IPS DF 19.7 (cell line): ENCODE results near the gene RPS18.
"Not testable (repeated sequence)": the region's sequence is repeated elsewhere in the genome, so short reads cannot be mapped to it uniquely, and the experiment has no call there.

Experiments used
- DNase-seq: peaks from one replicate; pipeline ENCODE4 v3.0.0-alpha.2; 2013; ENCODE audit warnings: low read depth, low spot score

RPS18 gene

DNA sequence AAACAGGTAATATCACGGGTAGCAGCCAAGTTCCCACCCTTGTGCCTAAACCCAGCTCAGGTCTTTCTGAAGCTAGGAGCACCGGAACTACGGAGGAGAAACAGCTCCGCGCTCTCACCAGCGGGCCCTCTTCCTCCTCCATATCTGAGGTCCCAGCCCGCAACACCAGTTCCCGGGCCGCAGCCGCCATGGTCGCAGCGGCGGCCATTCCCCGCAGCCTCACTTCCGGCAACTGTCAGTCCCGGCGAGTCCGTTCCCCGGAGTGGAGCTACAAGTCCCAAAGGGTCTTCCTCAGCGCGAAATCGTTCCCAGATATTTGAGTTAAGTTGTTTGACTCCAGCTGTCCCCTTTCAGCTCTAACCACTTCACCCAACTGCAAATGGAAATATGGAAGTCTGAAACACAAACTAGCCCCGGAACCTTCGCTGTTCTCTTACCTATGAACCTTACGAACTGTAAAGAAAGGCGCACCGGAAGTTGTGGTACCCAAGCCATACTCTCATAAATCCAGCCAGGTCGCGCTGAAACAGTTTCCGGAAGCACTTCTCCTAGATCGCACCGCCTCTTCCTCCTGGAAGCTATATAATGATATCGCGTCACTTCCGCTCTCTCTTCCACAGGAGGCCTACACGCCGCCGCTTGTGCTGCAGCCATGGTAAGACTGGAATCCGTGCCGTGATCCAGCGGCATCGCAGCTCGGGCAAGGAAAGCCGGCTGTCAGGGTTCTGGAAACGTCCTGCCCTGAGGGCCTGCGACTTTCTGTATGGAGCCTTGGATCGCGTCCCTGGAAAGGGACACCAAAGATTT lies at the start of gene RPS18, which contains the start of gene VPS52:
Gene RPS18, plus strand, starts transcription at position 608 of the 807 bp plus-strand sequence. Its CDS starts 45 bp downstream, at position 653.
Gene VPS52, minus strand, starts transcription at position 409 of the 807 bp plus-strand sequence. Its CDS starts 201 bp downstream, at position 208.
- DNase-seq, result peak; percentile 99

DNA sequence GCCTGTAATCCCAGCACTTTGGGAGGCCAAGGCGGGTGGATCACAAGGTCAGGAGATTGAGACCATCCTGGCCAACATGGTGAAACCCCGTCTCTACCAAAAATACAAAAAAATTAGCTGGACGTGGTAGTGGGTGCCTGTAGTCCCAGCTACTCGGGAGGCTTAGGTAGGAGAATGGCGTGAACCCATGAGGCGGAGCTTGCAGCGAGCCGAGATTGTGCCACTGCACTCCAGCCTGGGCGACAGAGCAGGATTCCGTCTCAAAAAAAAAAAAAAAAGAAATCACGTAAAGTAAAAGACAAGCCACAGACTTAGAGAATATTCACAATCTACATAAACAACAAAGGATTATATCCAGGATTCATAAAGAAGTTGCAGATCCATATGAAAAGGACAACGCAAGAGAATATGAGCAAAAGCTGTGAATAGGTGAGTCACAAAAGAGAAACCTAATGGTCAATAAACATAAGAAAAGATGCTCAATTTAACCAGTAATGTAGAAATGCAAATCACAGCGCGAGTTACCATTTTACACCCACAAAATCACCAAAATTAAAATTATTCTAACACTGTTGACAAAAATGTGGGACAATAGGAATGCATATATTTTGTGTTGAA lies 45.3 kb upstream of the RPS18 start:
- DNase-seq, result not testable (repeated sequence)

DNA sequence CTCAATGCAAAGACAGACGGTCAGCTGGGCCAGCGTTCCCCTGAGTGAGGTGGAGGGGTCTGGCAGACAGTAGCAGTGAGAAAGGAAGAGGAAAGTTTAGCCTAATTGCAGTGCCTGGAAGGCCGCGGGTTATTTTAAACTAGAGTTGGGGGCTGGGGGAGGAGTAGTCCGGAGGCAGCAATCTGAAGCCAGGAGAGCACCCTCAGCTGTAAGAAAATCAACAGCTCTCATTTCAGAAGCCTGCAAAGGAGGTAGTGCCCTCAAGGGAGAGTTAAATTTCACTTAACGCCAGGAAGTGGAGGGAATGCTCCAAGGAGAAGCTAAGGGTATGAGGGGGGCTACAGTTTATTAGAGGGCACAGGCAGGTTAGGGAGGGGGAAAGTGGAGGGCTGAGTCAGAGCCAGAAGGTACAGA lies 36.6 kb upstream of the RPS18 start:
- no peak for DNase-seq

DNA sequence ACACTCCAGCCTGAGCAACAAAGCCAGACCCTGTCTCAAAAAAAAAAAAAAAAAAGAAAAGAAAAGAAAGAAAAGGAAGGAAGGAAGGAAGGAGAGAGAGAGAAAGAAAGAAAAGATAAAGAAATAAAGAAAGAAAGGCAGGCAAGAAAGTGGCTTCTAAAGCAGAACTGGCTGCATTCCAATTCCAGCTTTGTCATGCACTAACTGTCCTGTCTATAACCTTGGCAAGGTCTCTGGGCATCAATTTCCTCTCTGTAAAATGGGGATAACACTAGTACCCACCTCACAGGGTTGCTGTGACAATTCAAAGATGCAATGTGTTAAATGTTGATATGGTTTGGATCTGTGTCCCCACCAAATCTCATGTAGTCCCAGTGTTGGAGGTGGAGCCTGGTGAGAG lies 35.5 kb upstream of the RPS18 start:
- no peak for DNase-seq

DNA sequence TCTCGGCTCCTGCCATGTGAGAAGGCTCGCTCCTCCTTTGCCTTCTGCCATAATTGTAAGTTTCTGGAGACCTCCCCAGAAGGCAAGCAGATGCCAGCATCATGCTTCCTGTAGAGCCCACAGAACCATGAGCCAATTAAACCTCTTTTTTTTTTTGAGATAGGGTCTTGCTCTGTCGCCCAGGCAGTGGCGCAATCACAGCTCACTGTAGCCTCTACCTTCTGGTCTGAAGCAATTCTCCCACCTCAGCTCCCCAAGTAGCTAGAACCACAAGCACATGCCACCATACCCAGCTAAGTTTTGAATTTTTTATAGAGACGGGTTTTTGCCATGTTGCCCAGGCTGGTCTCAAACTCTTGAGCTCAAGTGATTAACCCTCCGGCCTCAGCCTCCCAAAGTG lies 35.0 kb upstream of the RPS18 start:
- no peak for DNase-seq

DNA sequence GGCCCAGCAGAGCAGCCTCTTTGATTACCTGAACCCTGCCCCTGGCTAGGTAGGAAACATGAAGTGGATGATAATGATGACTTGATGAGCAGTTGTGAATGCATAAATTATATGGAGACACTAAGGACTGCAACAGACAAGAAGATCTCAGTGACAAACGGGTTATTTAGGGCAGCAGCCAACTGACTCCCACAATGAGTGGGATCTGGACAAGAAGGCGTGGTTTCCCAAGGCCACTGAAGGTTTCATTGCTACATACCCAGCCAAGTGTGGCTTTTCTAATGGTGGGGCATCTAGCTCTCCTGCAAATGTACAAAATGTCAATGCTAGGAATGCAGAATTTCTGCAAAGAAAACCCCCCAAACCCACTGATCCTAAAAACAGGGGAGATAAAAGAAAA lies 34.1 kb upstream of the RPS18 start:
- no peak for DNase-seq

DNA sequence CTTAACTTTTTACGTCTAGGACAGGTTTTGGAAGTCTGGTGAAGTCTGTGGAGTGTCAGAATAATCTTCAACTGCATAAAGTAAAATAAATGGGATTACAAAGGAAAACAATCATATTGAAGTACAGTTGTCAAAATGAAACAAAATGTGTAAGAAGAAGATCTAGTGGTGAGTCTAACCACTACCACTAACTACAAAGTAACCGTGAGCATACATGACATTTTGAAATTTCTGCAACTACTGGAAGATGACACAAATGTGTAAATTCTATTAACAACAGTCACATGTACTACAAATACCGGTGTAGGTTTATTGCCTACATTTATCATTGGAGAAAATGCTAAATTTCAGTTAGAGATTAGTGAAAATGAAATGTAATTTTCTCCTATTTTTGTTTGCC lies 29.9 kb upstream of the RPS18 start:
- DNase-seq, result no peak

DNA sequence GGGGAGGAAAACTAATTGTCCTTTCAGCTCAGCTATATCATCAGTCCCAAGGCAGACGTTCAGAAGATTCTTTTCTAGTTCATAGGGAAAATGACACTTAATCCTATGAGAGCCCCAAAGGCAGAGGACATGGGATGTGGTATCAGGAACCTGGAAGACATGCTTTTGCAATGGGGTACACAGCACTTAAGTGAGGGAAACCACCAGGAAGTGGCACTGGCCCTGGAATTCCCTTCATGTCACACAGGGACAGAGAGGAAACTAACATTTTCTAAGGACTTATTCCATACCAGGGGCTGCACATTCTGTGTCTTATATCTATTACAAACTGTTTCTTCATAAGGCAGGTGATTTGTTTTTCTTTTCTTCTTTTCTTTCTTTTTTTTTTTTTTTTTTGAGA lies 28.4 kb upstream of the RPS18 start:
- no peak for DNase-seq

DNA sequence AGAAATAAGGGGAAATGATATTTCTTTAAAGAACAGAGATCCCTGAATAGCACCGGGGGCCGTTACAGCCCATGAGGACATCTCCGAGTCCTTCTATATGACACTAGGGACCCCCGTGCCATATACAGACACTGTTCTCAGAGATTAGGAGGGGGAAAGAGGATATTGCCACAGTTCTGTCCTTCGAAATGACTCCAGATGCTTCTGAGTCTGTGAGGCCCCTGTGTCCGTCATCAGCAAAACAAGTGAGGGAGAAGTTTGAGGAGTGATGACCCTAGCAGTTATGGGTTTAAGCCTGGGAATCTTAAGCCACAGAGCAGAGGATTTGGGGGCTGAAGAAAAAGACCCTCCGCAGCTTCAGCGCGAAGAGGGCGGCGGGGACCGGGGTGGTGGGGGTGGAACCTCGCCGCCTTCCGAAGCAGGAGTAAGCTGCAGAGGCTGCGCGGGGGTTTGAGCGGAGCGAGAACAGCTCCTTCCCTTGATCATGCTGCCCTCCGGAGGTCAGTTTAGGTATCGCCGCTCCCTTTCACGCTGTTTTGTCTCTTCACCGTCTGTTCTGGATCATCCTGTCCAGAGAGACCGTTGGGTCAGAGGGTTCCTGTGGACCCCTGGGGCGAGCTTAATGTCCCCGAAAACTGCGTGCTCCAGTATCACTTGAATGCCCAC lies 23.8 kb upstream of the RPS18 start:
- DNase-seq, result peak; percentile 60

DNA sequence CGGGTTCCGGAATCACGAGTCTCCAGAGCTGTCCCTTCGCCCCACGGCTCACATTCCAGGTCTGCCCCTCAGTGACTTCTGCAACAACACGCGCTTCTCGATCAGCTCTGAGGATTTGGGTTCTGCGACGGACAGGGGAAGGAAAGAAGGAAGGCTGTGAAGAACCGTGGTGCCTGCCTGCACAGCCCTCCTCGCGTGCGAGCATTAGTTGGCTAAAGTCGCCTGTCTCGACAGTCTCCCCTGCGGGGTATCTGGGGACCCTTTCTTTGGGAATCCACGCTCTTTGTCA lies 23.3 kb upstream of the RPS18 start:
- DNase-seq, result no peak

DNA sequence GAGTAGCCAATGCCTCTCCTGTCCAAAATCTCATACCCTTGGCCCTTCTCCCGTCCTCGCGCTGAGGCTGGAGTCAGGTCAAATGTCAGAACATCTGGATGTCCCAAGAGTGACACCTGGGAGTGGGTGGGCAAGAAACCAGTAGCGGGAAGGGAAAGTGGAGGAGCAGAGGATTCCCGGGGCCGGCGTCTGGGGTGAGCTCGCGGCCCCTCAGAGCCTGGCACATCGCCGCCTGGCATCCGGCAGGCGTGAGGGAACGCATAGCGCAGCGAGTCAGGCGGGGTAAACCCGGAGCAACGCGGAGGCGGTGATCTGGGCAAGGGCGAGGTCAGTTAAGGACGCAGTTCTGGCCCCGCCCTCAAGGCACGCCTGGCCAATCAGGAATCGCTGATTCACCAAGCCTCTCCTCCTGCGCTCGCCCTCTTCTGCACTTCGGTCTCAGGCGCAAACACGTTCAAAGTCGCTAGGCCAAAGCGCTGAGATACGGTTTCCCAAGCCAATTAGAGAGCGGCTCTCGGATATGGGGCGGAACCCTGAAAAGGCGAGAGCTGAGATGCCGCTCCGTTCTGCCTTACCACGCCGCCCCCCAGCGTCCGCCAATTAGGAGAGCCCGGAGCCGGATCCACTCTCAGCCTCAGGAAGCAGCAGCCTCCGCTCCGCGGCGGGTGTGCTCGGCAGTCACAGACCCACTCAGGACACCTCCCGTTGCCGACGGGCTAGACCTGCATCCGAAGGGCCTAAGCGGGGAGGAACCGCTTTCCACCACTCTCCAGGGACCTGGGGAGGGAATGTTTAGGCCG lies 22.7 kb upstream of the RPS18 start:
- DNase-seq, result peak; percentile 97

DNA sequence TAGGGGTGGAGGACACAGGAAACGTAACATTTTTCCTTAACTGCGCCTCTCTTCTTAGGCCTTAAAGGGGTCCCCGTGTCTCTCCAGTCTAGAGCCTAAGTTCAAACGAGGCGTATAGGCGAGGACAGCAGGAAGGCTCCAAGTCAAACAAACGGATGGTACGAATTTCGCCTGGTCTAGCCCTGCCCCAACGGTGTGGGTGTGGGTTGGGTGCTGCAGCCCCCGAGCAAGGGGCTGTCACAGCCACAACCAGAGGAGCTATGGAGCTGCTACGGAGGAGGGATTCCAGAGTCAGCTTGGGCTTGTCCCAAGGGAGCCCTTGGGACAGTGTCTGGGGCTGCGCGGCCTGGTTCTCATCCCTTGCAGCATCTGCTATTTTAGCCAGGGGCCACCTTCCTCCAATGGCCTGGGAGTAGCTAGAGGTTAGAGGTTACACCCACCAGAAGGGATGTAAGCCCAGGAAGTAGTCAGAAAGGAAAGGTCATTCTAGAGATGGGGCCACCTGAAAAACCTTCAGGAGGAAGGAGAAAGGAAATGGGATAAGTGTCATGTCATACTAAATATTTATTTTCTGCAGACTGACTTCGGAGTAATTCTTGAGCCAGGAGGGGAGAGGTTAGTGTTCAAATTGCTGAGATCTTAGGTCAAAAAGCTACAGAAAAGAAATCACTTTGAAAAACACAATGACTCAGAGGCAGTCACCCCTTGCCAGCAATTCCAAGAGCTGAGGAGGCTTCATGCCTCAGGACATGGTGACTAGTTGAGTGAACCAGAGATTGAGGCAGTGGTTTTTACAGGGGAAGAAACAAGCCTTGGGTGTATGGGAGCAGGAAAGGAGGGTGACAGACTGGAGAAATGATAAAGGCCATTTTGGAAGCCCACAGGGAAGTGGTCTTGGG lies 21.9 kb upstream of the RPS18 start:
- no peak for DNase-seq

DNA sequence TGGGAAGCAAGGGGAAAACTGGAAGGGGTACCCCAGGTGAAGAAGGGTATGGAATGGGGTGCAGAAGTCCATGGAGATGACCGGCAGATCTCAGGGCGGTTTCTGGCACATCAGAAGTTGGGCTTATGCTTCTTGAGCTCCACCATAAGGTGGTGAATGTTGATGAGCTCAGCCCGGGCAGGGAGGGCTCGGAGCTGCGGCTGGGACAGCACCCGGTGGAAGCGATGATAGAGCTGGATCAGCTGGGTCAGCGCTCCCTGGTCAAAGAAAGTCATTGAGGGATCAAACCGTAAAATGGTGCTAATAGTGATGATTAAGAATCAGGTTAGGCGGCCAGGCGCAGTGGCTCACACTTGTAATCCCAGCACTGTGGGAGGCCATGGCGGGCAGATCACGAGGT lies 21.1 kb upstream of the RPS18 start:
- no peak for DNase-seq

DNA sequence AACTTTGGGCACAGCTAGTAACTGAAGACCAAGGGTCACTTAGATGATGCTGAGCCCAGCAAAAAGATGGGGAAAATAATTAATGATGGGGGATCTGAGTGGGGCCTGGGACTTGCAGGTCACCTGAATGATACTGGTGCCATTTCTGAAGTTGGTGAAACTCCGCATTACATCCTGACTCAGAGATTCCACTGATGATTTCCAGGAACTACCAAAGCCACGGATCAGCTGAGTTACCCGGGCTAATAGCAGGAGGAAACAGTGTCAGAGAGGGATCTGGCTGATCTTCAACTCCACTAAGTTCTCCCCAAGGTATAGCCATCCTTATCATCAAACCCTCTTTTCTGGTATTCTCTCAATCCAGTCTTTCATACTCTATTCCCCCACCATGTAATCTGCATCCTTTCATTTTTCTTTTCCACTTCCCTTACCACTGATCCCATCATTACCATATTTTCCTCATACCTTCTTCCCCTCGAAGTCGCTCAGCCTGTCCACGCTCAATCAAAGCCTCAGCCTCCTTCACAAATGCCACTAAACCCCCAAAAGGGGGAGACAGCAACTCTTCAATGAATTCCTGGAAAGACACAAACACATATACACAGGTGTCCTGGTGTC lies 20.4 kb upstream of the RPS18 start:
- DNase-seq, result no peak

DNA sequence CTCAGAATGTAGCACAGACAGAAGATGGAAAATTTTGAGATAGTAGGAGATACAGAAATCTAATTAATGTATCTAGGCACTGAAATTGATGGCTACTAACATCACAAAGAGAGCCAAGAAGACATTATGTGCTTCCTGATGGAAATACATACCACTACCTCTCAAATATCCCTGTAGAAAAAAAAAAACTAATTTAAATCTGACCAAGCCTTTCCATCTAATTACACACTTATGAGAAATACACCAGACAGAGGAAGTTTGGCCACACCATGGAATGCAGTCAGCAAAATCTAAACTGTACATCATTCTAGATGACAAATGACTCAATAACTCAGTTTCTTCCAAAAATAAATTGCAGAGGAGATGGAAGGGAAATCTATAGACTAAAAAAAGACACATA lies 19.1 kb upstream of the RPS18 start:
- no peak for DNase-seq

DNA sequence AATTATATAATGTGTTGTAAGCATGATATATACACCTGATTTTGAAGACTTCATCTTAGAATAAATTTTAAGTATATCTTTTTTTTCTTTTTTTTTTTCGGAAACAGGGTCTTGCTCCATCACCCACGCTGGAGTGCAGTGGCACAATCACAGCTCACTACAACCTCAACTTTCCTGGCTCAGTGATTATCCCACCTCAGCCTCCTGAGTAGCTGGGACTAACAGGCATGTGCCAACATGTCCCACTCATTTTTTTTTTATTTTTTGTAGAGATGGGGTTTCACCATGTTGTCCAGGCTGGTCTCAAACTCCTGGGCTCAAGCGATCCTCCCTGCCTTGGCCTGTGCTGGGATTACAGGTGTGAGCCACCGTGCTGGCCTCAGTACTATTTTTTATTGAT lies 17.3 kb upstream of the RPS18 start:
- DNase-seq, result no peak

DNA sequence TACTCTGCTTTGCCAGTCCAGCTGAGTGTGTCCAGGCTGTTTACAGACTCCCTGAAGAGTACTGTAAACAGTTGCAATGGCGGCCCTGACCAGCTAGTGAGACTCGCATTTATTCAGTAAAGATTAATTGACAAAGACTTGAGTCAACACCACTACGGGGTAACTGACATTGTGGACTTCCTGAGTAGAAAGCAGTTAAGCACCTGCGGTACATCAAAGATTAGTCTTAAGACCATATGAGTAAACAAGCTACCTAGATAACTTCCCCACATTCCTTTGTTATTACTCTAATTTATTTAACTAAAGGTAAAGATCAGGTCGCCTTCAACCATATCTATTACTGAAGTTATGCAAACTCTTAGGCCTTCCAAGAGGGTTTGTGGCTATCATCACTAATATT lies 12.8 kb upstream of the RPS18 start:
- no peak for DNase-seq

DNA sequence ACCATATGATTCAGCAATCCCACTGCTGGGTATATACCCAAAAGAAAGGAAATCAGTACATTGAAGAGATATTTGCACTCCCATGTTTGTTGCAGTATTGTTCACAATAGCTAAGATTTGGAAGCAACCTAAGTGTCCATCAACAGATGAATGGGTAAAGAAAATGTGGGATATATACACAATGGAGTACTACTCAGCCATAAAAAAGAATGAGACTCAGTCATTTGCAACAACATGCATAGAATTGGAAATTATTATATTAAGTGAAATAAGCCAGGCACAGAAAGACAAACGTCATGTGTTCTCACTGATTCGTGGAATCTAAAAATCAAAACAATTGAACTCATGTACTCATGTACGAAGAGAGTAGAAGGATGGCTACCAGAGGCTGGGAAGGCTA lies 9.4 kb upstream of the RPS18 start:
- not testable (repeated sequence) for DNase-seq

DNA sequence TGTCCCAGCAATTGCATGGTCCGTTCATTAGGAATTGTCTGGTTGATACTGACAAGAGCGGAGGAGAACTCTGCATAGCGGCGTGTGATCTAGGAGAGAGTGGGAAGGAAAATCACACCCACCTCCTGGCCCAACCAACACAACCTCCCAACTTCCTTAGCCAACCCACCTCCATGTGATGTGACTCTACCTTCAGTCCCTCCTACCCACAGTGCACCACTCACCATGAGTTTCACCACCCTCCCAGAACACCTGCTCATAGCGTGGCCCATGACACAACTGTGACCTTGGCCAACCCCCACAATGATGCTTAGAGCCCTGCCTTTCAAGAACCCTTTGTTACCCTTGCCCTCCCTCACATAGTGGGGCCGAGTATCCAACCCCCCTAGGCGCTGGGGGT lies 7.9 kb upstream of the RPS18 start:
- DNase-seq, result no peak

DNA sequence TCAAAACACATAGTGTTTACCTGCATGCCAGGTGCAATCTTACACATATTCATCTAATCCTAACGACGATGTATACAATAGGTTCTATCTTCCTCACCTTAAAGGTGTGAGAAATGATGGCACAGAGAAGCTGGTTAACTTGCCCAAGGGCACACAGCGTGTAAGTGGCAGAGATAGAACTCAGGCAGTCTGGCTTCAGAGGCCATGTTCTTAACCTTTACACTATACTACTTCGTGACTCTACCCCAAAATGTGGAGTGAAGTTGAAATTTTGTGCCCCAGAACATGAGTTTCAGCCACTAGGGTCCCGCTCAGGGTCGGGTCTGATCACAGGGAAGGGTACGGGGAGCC lies 783 bp upstream of the RPS18 start:
- no peak for DNase-seq
